GM12873 (cell line): Measurements from ENCODE around the gene OPRL1.
A peak's percentile ranks its signal among the peaks of the same experiment; 100 is the strongest.

Experiments used
- TF ChIP-seq, protein P1 (sequence below): IDR thresholded peaks from 2 replicates; pipeline ENCODE4 v1.5.1; 2012; ENCODE audit warnings: low read depth, mild to moderate bottlenecking, moderate library complexity, low read length, control low read depth; ENCODE audit not compliant: insufficient read depth; ENCODE audit errors: missing control alignments

Gene OPRL1

DNA sequence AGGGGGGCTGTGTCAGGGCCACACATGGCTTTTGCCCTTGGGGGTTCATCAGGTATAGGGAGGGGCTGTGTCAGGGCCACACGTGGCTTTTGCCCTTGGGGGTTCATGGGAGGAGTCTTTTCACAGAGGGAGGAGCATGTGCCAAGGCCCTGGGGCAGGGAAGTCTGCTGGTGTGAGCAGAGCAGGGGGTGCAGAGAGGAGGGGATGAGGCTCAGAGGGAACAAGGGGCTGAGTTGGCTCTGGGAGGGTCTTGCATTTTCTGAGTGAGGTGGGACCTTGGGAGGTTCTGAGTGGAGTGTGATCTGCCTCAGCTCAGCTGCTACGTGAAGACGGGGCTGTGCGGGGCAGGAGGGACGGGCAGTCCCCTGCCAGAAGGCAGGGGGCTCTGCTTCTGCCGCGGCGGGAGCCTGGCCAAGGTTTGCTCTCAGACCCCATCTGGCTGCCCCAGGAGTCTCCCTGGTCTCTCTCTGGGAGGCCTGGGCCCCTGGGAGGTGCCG lies 24.4 kb upstream of the OPRL1 start:
- TF ChIP-seq, protein P1, sequence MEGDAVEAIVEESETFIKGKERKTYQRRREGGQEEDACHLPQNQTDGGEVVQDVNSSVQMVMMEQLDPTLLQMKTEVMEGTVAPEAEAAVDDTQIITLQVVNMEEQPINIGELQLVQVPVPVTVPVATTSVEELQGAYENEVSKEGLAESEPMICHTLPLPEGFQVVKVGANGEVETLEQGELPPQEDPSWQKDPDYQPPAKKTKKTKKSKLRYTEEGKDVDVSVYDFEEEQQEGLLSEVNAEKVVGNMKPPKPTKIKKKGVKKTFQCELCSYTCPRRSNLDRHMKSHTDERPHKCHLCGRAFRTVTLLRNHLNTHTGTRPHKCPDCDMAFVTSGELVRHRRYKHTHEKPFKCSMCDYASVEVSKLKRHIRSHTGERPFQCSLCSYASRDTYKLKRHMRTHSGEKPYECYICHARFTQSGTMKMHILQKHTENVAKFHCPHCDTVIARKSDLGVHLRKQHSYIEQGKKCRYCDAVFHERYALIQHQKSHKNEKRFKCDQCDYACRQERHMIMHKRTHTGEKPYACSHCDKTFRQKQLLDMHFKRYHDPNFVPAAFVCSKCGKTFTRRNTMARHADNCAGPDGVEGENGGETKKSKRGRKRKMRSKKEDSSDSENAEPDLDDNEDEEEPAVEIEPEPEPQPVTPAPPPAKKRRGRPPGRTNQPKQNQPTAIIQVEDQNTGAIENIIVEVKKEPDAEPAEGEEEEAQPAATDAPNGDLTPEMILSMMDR = no peak

DNA sequence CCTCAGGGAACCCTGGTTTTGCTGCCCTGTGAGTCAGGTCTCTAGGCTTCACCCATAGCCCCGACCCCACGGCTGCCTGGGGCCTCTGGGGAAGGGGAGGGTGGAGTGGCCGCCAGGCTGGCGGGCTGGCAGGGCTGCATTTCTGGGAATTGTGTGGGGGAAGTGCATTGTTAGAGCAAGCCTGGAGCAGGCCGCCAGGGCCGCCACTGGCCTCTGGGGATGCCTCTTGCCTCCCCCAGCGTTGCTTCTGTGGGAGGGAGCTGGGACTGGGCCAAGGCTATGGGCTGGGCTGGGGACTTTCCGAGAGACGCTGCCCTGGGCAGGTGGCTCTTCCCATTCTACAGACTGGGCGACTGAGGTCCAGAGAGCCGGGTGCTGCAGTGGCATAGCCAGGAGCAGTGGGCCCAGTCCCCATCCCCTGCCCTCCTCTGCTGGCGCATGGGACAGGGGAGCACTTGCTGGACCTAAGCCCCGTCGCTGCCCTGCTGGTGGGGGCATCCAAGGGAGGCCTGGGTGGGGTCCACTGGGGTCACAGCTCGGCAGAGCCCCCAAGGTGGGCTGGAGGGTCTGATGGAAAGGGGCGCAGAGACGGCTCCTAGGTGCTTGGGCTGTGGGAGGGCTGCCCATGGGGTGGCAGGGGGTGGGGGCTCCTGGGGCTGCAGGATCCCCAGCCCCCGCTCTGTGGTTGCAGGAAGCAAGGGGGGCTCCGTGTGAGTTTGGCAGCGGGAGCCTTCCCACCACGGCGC lies 23.8 kb upstream of the OPRL1 start:
- TF ChIP-seq, protein P1 = no peak

DNA sequence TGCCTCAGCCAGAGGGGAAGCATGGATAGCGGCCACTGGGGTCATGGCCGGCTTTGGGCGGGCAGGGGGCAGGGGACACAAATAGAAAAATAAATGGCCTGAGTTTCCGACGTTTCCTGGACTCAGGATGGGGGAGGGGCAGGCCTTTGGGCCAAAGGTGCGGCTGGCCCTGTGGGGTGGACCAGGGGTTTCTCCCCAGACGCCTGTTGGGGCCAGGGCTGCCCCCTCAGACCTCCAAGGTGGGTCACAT lies 23.3 kb upstream of the OPRL1 start:
- TF ChIP-seq, protein P1 = no peak

DNA sequence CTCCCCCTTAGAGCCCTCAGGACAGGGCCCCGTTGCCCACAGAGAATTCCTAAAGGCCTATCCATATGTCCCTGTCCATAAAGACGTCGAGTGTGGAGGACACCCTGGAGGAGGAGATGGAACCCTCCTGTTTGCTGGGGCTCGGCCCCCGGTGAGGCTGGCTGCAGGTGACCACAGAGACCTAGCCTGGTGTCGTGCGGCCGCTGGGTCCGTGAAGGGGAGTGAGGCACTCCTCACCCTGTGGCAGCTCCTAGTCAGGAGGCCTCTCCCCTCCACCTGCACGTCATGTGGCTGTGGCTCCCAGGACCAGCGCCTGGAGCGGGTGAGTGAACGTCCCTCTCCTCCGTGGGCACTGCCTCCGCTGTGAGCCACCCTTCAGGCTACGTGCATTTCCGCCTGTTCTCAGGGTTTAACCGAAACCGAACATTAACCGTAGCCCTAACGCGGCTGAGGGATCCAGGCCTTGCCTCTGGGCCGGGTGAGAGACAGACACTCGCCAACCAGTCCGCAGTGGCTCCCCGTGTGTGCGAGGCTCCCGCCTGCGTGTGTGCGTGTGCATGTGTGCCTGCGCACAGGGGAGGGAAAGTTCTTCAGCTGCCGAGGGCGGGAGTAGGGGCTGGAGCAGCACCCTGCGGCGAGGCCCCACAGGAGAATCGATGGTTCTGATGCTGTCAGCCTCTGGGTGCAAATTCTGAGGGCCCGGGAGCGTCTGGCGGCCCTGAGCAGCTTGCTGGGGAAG lies 22.8 kb upstream of the OPRL1 start:
- TF ChIP-seq, protein P1 = no peak

DNA sequence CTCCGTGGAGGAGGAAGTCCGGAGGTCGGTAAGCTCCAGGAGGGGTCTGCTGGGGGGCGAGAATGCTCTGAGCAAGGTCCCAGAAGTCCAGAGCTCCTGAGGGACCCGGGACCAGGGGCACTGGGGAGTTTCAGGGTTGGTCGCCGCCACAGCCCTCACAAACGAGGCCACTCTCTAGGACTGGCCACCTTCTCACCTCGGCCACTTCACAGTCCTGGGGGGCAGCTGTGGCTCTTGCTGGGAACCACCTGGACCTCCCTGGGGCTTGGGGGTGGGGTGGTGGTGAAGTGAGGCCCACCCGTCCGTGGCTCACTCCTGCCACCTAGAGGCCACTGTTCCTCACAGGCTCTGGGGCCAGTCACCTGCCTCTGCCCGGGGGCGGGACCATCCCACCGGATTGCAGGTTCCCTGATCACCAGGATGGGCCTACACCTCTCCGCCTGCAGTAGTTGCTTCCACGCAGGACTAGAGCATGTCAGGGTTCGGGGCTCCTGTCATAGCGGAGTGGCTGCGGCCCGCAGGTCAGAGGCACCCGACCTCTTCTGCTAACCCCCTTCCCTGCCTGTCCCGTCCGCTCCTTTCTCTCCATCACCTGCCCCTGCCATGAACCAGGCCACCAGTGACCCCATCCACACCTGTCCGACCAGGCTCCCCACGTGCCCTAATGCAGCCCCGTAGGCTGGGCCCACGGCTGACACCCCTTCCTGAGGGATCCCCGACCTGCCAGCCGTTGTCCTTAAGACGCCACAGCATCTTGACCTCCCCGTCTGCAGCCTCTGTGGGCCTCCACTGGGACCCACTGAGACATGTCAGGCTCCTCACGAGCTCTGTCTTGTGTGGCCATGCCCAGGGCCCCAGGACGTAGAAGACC lies 22.0 kb upstream of the OPRL1 start:
- TF ChIP-seq, protein P1 = peak; percentile 95

DNA sequence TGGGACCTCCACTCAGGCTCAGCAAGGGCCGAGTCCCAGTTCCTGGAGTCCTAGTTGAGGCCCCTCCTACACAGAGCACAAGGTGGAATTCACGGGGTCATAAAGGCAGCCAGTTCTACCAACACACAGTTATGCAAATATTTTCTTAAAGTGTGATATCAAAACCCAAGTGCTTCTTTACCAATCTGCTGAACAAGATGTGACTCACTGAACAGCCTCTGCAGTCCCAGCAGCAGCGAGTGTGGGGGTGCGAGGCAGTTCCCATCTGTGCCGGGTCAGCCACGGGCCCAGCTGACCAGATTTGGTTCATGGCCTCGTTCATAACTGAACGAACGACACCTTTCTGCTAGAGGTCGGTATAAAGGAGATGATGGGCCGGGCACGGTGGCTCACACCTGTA lies 21.3 kb upstream of the OPRL1 start:
- TF ChIP-seq, protein P1 = no peak

DNA sequence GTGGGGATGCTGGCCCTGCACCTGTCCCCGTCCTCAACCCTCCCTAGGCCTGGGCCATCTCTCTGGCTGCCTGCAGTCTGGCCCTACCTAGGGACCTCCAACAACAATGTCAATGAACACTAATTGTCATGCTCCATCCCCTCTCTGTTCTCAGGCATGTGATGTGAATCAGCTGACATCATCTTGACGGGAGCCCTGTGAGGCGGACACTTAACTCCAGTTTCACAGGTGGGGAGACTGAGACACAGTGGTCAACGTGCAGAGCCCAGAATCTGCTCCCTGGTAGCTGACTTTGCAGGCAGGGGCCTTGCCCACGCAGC lies 17.6 kb upstream of the OPRL1 start:
- TF ChIP-seq, protein P1 = no peak
